HL-60/S4 treated with phorbol 12-myristate 13-acetate at 8.2 ng/mL for 4 days and 3 days (cell line): ENCODE measurements around the gene EFCAB13.
"Not testable (repeated sequence)": the region's sequence is repeated elsewhere in the genome, so short reads cannot be mapped to it uniquely, and the experiment has no call there.

ENCODE experiments used
- in situ Hi-C: fragments of 300-500 bp; cut with MboI; formaldehyde crosslinking; loops from 2 replicates; pipeline ENCODE4 v1.15.0; 2022; ENCODE audit warnings: low sequenced_read_pairs

Gene EFCAB13

DNA sequence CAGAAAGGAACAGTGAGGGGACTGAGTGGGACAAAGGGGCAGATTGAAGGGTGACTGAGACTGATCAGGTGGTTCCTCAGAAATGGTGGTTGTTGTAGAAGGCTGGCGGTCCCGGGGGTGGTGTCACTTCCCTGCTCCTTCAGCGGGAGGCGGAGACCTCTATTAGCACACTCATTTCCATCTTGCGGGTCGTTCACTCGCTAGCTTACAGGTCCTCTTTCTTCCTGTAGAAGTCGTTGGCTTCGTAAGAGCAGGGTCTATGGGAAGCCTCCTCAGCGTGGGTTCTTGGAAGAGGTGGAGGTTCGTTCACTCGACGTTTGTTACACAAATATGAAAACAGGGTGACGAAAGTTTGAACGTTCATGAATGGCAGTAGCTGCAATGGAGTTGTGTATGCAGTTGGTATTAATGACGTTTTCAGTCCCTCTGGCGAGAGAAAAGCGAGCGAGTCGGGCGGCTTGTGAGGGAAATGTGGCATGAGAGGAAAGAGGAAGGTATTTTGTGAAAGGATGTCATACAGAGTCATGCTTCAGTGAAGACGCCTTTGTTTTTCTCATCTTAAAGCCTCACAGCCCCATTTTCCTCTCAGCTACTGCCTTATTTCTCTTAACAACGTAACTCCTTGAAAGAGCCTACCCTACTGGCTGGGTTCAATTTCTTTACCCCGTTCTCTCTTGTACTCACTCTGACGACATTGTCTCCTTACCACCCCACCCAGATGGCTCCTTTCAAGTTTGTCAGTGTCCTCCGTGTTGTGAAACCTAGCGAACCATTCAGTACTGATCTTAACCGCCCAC is 667 bp downstream of the EFCAB13 start:
- in situ Hi-C loops, result no loop called here

DNA sequence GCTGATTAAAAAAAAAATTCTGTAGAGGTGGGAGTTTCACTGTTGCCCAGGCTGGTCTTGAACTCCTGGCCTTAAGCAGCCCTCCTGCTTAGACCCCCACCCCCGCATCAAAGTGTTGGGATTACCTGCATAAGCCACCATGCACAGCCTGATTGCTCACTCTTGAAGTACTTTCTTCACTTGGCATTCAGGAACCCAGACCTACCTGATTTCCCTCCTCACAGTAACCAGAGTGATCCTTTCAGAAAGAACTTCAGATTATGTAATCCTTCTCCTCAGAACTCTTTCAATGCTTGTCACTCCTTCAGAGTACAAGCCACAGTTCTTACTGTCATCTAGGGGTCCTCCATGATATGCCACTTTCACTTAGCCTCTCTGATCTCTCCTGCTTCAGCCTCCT is 1.4 kb downstream of the EFCAB13 start:
- in situ Hi-C loops, result no loop called here

DNA sequence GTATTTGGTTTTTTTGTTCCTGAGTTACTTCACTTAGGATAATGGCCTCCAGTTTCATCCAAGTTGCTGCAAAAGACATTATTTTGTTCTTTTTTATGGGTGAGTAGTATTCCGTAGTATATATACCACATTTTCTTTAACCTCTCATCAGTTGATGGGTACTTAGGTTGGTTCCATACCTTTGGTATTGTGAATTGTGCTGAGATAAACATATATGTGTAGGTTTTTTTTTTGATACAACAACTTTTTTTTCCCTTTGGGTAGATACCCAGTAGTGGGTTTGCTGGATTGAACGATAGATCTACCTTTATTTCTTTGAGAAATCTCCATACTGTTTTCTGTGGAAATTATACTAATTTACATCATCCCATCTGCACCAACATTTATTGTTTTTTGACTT is 6.8 kb downstream of the EFCAB13 start:
- in situ Hi-C loops, result no loop called here

DNA sequence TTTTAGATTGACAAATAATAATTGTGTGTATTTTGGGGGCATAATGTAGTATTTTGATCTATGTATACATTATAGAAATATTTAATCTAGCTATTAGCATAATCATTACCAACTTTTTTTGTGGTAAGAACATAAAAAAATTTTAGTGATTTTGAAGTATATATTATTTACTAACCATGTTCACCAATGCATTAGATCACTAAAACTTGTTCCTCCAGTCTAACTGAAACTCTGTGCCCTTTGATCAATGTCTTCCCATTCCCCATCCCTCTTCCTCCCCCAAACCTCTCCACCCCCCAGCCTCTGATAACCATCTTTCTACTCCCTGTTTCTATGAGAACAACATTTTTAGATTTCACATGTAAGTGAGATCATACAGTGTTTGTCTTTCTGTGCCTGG is 8.5 kb downstream of the EFCAB13 start:
- in situ Hi-C loops, result no loop called here

DNA sequence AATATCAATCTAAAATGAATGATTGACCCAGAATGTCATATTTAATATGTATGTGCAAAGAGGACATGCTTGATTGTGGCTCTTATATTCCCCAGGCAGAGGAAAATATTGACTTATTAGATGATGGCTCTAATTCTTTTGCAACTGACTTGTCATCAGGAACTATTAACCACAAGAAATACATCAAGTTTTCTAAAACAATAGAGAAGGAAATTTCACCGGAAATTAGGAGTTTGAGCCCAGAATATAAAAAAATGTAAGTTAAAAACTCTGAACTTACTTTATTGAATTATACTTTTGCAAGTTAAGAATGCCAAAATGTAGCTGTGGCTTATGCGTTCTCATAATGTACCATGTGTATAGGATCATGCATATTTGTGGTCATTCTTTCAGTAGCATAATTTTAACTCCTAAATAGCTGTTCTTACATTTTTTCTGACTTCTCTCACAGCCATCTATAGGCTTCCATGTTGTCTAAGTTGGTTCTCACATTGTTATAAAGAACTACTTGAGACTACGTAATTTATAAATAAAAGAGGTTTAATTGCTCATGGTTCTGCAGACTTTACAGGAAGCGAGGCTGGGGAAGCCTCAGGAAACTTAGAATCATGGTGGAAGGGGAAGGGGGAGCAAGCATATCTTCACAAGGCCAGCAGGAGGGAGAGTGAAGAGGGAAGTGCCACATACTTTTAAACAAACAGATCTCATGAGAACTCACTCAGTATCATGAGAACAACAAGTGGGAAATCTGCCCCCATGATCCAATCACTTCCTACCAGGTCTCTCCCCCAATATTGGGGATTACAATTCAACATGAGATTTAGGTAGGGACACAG is 11.6 kb downstream of the EFCAB13 start:
- in situ Hi-C loops, result no loop called here

DNA sequence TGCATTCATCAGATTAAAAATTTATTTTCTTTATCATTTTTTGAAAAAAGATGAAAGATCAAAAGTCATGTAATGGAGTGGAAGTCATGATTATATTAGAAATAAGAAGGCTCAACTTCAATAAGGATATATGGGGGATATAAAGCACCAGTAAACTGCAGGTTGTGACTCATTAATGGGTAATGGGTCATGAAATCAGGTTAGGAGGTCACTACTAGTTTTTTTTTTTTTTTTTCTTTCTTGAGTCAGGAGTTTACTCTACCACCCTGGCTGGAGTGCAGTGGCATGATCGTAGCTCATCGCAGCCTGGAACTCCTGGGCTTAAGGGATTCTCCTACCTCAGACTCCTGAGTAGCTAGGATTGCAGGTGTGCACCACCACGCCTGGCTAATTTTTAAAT is 14.3 kb downstream of the EFCAB13 start:
- in situ Hi-C loops, result no loop called here

DNA sequence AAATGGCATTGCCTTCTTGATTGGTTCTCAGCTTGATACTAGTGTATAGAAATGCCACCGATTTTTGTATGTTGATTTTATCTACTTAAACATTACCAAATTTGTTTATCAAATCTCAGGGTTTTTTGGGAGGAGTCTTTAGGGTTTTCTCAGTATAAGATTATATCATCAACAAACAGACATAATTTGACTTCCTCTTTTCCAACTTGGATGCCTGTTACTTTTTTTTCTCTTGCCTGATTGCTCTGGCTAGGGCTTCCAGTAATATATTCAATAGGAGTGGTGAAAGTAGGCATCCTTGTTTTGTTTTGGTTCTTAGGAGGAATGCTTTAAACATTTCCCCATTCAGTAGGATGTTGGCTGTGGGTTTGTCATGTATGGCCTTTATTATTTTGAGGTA is 29.1 kb downstream of the EFCAB13 start:
- in situ Hi-C loops, result loop anchor here (25.0 kb wide), 1 partner anchor 259 kb away; no protein-coding TSS in a partner anchor

DNA sequence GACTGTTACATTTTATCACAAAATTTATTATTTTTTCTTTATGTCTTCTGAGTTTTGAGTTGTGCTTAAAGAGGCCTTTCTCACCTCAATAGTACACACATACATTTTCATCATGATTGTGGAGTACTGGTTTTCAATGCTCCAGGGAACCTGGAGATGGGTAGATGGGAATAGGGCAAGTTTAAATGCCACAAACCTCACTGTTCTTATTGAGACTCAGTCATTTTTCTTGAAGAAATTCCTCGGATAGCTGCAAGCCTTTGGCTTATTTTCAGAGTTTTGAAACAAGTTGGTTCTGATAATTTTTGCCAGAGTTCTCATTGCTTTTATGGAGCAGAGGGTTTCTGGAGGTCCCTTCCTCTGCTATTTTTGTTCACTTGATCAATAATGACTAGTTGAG is 34.9 kb downstream of the EFCAB13 start:
- in situ Hi-C loops, result loop anchor here (25.0 kb wide), 1 partner anchor 254 kb away; no protein-coding TSS in a partner anchor

DNA sequence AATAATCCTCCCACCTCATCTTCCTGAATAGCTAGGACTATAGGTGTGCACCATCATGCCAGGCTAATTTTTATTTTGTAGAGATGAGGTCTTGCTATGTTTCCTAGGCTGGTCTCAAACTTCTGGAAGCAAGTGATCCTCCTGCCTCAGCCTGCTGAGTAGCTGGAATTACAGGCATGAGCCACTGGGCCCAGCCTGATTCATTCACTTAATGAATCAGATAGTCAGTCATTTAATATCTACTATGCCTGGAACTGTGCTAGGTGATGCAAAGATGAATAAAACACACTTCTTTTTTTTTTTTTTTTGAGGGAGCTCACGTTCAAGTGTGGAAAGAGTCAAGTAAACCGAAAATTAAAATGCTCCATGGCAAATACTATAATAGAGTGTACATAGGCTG is 39.4 kb downstream of the EFCAB13 start:
- in situ Hi-C loops, result loop anchor here (25.0 kb wide), 1 partner anchor 249 kb away; no protein-coding TSS in a partner anchor

DNA sequence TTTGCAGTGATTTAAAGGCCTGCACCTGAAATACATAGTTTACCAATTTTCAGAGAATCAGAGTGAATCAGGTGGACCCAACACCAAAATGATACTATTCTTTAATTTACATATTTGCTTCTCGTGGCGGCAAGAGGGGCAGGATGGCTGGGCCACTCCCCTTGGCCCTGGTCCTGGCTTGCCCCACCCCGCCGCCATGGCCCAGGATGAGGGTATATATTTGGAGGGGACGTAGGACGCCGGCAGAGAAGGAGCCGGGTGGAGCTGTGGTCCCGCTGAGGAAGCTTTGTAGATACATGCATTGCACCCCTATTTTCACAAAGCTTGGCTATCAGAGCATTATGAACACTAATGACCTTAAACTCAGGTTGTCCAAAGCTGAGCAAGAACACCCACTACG is 43.5 kb downstream of the EFCAB13 start:
- in situ Hi-C loops, result loop anchor here (25.0 kb wide), 1 partner anchor 245 kb away; no protein-coding TSS in a partner anchor

DNA sequence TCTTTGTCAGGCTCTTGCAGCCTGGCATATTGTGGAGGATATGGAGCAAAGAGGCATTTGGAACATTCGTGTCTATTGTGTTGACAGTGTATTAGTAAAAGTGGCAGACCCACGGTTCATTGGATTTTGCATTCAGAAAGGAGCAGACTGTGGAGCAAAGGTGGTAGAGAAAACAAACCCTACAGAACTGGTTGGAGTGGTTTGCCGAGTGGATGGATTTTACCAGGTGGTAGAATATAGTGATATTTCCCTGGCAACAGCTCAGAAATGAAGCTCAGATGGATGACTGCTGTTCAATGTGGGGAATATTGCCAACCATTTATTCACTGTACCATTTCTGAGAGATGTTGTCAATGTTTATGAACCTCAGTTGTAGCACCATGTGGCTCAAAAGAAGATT is 44.5 kb downstream of the EFCAB13 start:
- in situ Hi-C loops, result loop anchor here (25.0 kb wide), 1 partner anchor 244 kb away; no protein-coding TSS in a partner anchor

DNA sequence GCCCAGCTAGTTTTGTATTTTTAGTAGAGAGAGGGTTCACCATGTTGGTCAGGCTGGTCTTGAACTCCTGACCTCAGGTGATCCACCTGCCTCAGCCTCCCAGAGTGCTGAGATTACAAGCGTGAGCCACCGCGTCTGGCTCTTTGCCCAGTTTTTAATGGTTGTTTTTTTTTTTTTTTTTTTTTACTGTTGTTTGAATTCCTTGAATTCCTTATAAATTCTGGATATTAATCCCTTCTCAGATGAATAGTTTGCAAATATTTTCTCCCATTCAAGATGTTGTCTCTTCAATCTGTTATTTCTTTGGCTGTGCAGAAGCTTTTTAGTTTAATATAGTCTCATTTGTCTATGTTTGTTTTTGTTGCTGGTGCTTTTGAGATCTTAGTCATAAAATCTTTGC is 47.1 kb downstream of the EFCAB13 start:
- in situ Hi-C loops, result loop anchor here (25.0 kb wide), 1 partner anchor 241 kb away; no protein-coding TSS in a partner anchor

DNA sequence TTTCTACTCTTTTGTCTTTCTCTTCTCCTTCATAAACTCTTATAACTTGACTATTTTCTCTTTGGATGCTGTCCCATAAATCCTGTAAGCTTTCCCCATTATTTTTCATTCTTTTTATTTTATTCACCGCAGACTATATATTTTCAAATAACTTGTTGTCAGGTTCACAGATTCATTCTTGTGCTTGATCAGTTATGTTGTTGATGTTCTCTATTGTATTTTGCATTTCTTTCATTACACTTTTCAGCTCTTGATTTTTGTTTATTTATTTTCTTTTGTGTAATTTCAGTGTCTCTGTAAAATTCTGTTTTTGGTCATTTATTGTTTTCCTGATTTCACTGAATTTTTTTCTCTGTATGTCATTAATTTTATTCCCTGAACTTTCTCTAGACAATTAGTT is 49.2 kb downstream of the EFCAB13 start:
- in situ Hi-C loops, result loop anchor here (25.0 kb wide), 1 partner anchor 239 kb away; no protein-coding TSS in a partner anchor

DNA sequence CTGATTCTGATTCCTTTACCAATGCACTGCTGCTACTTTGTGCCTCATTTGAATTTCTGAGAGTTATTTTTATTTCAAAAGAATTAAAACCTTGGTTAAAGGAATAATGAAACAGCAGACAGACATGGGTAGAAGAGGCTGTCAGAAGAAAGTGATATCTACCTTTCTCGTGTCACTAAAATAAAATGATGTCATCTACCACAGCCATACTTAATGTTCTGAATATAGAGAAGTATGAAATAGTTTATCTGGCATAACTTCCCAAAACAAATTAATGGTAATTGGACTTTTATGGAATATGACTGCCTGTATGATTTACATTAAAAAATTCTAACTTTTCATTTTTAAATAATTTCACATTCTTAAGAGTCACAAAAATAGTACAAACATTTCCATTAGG is 52.5 kb downstream of the EFCAB13 start:
- in situ Hi-C loops, result no loop called here

DNA sequence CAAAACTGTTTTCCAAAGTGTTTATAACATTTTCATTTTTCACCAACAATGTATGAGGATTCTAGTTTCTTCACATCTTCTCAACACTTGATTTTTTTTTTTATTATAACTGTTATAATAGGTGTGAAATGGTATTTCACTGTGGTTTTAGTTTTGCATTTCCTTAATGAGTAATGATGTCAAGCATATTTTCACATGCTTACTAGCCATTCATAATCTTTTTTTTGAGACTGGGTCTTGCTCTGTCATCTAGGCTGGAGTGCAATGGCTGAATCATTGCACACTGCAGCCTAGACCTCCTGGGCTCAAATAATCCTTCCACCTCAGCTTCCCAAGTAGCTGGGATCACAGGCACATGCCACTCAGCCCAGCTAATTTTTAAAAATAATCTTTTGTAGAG is 65.1 kb downstream of the EFCAB13 start:
- in situ Hi-C loops, result no loop called here

DNA sequence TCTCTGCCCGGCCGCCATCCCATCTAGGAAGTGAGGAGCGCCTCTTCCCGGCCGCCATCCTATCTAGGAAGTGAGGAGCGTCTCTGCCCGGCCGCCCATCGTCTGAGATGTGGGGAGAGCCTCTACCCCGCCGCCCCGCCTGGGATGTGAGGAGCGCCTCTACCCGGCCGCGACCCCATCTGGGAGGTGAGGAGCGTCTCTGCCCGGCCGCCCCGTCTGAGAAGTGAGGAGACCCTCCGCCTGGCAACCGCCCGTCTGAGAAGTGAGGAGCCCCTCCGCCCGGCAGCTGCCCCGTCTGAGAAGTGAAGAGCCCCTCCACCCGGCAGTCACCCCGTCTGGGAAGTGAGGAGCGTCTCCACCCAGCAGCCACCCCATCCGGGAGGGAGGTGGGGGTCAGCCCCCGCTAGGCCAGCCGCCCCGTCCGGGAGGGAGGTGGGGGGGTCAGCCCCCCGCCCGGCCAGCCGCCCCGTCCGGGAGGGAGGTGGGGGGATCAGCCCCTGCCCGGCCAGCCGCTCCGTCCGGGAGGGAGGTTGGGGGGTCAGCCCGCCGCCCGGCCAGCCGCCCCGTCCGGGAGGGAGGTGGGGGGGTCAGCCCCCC is 73.9 kb downstream of the EFCAB13 start:
- in situ Hi-C loops, result not testable (repeated sequence)

DNA sequence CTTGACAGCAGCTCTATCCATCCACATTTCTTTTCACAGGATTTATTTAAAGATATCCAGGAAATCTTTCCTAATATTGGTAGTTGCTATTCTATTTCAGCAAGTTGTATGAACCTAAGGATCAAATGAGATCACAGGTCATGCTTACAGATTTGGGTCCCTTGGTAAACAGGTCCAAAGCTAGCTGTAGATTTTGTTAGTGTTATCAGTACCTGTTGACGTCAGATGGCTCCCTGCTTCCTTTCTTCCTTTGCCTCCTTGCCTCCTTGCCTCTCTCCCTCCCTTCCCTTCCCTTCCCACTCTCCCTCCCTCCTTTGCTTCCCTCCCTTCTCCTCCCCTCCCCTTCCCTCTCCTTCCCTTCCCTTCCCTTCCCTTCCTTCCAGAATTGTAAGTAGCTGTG is 76.6 kb downstream of the EFCAB13 start:
- in situ Hi-C loops, result no loop called here

DNA sequence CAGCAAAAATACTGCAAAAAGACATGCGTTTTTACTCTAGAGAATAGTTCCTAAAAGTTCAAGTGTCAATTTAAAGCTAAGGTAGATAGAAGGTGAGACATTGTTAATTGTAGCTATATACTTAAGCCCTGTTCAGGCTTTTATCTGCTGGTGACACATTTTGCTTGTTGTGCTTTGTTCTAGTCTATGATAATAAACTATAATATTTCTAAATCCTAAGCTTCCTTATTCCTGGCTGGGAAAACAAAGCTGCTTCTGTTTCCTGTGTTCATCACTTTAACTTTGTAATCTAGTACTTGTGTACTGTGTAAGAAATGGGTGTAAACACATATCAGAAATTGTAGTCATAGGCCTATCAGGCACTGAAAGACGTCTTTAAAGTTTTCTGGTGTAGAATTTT is 77.3 kb downstream of the EFCAB13 start:
- in situ Hi-C loops, result no loop called here

DNA sequence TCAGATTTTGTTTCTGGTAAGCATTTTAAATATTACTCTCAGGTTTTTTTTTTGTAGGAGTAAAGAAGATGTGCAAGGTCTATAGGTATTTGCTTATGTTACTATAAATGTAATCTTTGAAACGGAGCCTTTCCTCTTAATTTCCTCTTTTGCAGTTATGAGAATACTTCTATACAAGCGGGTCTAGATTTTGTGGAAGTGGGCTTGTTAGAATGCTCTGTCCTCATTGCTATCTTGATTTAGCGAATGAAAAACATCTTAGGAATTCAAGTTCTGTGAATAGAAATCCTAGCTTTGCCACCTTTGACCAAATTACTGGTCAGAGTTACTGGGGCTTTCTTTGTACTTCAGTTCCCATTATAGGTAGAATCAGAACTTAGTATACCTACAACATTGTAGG is 80.3 kb downstream of the EFCAB13 start:
- in situ Hi-C loops, result no loop called here

DNA sequence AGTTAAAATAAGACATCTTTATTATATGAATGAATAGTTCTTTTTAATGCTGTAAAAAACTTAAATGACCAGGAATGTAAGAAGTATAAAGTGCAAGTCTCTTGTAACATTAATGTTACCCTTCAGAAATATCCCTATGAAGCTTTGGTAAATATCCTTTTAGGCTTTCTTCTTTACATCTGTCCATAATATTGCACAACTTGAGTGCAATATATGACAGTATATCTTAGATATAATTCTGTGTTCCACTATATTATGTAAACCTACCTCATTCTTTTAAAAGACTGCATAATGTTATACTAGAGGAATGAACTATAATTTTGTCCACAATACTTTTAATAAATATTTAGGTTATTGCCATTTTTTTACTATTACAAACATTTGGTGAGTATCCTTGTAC is 81.1 kb downstream of the EFCAB13 start:
- in situ Hi-C loops, result no loop called here

DNA sequence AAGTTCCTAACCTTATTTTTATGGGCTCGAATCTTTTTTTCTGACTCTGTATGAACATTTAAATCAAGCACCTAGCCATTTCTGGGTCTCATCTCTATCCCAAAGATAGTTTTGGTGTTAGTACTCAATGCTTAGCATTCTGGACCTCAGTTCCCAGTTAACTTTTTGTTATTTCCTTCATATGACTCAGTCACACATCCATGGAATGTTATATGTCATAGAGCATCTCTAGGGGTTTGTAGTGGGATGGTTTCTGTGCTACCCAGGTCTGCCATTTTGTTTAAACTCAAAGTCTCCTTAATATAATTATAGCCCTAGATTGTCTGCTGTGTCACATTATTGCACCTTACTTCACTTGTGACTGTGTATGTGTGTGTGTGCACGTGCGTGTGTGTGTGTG is 90.1 kb downstream of the EFCAB13 start:
- in situ Hi-C loops, result no loop called here
